NCI-H748 (cell line): Measurements from ENCODE around the gene CDH9.

Experiments used
- DNase-seq: peaks from one replicate; lab custom pipeline; 2025; ENCODE audit not compliant: unreplicated experiment; lab: John Stamatoyannopoulos, UW

CDH9 gene

DNA sequence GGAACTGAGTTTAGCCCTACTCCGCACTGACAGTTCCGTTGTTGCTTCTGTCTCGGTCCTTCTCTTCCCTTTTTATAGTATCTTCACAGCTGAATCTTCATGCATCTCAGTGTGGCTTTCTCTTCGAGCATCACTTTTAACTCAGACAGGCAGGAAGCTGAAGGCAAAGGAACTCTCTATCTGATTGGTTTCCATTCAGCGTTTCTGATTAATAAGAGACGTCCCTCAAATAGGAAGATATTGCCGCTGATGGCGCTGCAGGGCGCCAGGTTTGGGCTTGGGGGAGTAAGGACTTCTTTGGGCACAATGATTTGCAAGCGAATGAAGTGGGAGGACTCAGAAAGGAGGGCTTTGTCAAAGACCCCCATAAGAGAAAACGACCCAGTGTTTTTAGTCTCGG is at the start of gene CDH9:
TSS of gene CDH9 (minus strand) at position 111 of the 400 bp plus-strand sequence. CDS start 50,253 bp downstream, outside the sequence.
- DNase-seq: peak; percentile 77

GRCh38 chr5:27087747-27088146 is 49.4 kb upstream of the CDH9 start:
- DNase-seq: no peak

GRCh38 chr5:27083449-27084415 is 45.3 kb upstream of the CDH9 start:
- DNase-seq: no peak

DNA sequence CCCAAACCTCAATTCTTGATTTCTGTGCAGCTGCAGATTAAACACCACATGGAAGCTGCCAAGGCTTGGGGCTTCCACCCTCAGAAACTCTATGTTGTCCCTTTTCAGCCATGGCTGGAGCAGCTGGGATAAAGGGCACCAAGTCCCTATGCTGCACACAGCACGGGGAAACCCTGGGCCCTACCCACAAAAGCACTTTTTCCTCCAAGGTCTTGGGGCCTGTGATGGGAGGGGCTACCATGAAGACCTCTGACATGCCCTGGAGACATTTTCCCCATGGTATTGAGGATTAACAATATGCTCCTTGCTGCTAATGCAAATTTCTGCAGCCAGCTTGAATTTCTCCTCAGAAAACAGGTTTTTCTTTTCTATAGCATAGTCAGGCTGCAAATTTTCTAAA is 41.8 kb upstream of the CDH9 start:
- no peak for DNase-seq

DNA sequence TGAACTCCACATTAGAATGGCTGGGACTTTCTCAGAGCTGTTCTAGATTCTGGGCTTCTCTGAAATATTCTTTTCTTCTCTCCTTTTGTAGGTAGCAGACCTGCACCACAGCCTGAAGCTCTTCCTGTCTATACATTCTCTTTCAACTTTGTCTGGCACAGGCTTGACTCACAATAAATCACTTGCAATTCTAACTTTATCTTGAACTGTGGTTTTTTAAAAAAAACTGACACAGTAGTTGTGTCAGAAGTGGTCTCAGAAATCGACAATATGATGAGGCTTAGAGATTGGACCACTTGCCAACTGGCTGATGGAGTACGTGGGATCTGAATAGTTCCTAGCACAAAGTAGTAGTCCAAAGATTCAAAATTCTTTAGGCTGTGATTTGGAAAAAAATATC is 24.1 kb upstream of the CDH9 start:
- DNase-seq: no peak

- no peak for DNase-seq
Measured at GRCh38 chr5:27048510-27048909, 10.1 kb upstream of the CDH9 start.

DNA sequence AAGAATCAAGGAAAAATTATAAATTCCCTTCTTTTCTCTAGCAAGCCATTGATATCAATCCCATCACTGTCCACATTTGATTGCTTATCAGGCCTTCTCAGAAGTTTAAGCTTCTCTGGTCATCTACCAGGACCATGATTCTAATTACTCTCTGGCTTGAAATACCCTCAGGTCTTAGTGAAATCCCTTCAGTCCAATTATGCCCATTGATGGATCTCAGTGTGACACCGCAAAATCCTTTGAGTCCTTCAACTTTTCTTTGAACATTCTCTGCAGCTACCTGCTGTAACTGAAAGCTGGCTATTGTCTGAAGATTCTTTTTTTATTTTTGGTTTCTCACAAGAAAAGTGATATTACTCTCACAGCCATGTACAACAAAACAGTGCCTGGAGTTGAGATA is 3.0 kb upstream of the CDH9 start:
- DNase-seq: no peak

GRCh38 chr5:27034565-27034964 is 3.8 kb downstream of the CDH9 start:
- DNase-seq: no peak

GRCh38 chr5:27026801-27027200 is 11.6 kb downstream of the CDH9 start:
- DNase-seq: no peak

GRCh38 chr5:27026063-27026462 is 12.3 kb downstream of the CDH9 start:
- DNase-seq: no peak

GRCh38 chr5:27021471-27021870 is 16.9 kb downstream of the CDH9 start:
- no peak for DNase-seq

- peak; percentile 79 for DNase-seq
Measured at GRCh38 chr5:27020973-27021372, 17.4 kb downstream of the CDH9 start.

DNA sequence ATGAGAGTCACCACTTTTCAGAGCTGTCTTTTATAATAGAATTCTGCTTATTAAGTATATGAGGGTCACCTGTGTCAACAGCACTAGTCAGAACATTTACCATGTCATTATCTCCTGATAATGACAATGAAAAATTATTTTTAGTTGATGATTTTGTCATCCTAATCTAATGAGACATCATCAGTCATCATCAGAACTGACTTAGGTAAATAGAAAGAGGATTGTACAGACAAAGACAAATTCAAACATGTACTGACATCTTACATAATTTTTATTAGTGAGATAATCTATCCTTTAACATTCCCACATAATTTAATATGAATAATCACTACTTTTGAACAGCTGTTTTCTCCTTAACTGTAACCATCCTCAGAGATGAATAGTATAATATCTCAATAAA is 22.6 kb downstream of the CDH9 start:
- peak; percentile 72 for DNase-seq

- DNase-seq: no peak
Measured at GRCh38 chr5:27011274-27011673, 27.1 kb downstream of the CDH9 start.

GRCh38 chr5:27010646-27011045 is 27.7 kb downstream of the CDH9 start:
- no peak for DNase-seq

- no peak for DNase-seq
Measured at GRCh38 chr5:27009540-27009915, 28.9 kb downstream of the CDH9 start.

DNA sequence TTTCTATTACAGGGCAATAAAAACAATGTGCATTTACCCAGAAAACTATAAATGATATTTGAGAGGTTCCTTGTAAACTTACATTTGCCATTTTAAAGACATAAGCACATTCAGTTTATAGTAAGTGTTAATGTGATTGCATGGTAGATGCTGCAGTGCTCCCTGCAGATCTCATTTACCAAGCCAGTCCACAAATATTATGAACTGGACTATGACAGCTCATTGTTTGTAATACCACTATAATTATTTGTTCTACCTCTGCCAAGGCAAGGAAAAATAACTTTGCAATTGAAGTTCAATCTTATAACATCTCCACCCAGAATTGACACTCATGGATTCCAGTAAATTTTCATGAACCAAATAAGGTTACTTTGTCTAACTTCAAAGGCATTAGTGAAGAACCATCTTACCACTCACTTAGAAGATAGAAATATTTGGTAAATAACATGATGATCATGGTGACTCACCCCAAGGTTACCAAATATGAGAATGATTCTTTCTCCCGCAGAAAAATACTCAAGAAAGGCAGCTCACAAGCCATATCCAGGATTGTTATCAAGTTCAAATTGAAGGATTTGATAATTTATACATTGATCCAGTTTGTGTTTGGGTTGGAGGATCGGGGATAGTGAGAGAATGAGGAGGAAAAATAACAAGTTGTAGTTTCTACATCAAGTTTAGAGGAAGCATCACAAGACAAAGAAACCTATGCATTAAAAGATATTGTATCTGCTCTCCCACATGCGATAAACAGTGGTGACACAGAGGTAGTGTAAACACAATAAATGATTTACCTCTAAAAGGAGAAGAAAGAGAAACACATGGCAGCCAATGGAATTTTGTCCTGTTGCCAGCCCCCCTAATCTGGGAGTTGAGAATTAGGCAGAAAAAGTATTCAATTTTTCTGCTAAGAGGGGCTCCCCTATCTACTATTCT is 29.5 kb downstream of the CDH9 start:
- no peak for DNase-seq

DNA sequence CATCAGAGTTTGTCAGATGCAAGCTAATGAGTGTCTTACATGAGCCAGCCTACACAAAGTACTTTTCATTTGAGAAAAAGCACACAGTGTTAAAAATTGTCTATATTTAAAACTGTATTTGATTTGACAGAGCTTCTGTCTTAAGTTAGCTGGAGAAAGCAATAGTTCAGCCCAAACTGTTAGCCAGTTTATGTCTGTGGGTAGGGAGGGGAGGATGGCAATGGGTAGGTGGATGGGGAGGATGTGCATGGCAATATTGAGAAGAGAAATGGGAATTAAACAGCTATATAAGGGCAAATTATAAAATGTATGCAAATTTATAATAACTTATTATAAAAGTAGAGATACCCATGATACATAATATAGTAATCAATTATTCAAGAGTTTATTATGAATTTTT is 31.3 kb downstream of the CDH9 start:
- DNase-seq: no peak

GRCh38 chr5:26986985-26987384 is 51.4 kb downstream of the CDH9 start:
- no peak for DNase-seq

GRCh38 chr5:26981750-26982149 is 56.6 kb downstream of the CDH9 start:
- DNase-seq: no peak

DNA sequence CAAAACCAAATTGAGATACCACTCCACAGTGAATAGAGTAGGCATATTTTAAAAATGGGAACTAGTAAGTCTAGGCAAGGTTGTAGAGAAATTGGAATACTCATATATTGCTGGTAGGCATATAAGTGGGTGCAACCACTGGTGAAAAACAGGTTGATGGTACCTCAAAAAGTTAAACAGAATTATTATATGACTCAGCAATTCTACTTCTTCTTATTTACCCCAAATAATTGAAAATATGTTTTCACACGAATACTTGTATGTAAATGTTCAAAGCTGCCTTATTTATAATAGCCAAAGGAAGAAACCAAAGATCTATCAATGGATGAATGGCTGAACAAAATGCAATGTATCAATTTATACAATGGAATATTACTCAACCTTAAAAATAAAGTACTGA is 79.1 kb downstream of the CDH9 start:
- DNase-seq: no peak

DNA sequence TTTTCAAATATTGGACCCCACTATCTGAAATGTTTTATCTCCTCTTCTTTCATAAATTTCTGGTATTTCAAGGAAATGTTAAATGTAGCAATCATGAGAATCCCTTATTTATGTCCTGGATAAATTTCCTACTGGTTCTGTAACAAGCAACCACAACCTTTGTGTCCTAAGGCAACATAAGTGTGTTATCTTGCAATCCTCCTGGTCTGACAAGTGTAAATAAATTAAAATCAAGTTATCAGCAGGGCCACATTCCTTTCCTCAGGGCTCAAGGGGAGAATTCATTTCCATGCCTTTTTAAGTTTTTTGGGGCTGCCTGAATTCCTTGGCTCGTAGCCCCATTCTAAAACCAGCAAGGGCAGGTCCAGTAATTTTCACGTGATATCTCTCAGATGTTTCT is 83.2 kb downstream of the CDH9 start:
- no peak for DNase-seq
